Loucy (cell line): ENCODE data around the gene MYL5.

ENCODE experiments used
- EZH2phosphoT487 ChIP-seq: fragments of 200-600 bp; IDR thresholded peaks from 2 replicates; pipeline ENCODE4 v1.6.1; 2018; ENCODE audit warnings: antibody characterized with exemption, mild to moderate bottlenecking, moderate library complexity, borderline replicate concordance
- TF ChIP-seq, protein P1 (sequence below): fragments of 200-600 bp; sonication (generic); conservative IDR thresholded peaks from 2 replicates; pipeline ENCODE4 v1.5.1; 2014; ENCODE audit warnings: mild to moderate bottlenecking, antibody characterized with exemption, low read length

DNA sequence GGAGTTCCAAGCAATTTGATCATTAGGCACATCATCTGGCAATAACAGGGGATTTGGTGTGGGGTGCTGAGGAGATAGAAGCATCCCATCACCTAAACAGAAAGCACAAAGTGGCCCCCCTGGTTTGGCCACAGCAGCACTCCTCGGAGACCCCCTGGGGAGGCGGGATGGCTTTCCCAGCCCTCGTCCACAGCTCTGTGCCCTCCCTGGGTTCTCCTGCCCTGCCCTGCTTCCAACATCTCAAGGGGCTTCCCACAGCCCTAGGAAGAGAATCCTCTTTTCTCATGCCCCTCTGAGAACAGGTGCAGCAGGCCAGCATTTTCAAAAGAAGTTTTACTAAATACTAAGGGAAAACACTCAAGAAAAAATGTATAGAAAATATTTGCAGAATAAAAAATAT lies 13.1 kb upstream of the MYL5 start:
- TF ChIP-seq, protein P1, sequence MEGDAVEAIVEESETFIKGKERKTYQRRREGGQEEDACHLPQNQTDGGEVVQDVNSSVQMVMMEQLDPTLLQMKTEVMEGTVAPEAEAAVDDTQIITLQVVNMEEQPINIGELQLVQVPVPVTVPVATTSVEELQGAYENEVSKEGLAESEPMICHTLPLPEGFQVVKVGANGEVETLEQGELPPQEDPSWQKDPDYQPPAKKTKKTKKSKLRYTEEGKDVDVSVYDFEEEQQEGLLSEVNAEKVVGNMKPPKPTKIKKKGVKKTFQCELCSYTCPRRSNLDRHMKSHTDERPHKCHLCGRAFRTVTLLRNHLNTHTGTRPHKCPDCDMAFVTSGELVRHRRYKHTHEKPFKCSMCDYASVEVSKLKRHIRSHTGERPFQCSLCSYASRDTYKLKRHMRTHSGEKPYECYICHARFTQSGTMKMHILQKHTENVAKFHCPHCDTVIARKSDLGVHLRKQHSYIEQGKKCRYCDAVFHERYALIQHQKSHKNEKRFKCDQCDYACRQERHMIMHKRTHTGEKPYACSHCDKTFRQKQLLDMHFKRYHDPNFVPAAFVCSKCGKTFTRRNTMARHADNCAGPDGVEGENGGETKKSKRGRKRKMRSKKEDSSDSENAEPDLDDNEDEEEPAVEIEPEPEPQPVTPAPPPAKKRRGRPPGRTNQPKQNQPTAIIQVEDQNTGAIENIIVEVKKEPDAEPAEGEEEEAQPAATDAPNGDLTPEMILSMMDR, result no peak
- no peak for TF ChIP-seq EZH2phosphoT487
